Medulla oblongata (tissue), 1 donor: ENCODE results near the gene EMC1.
"Not testable (repeated sequence)": the region's sequence is repeated elsewhere in the genome, so short reads cannot be mapped to it uniquely, and the experiment has no call there.

ENCODE experiments used
- DNase-seq: peaks from one replicate; pipeline ENCODE4 v3.0.0-alpha.2; 2015; ENCODE audit errors: extremely low spot score

EMC1 gene

GRCh38 chr1:19216585-19216984 lies 34.7 kb downstream of the EMC1 start:
- not testable (repeated sequence) for DNase-seq

- no peak for DNase-seq
Observed at GRCh38 chr1:19213580-19213979, 37.7 kb downstream of the EMC1 start.

GRCh38 chr1:19212167-19212566 lies 39.2 kb downstream of the EMC1 start:
- no peak for DNase-seq

GRCh38 chr1:19210772-19211549 lies 40.4 kb downstream of the EMC1 start:
- peak; percentile 23 for DNase-seq

GRCh38 chr1:19209990-19210771 lies 41.1 kb downstream of the EMC1 start, which contains the start of gene UBR4:
TSS of gene UBR4 (minus strand) at chr1:19210266. CDS start at chr1:19210248, 18 bp downstream.
- DNase-seq: peak; percentile 95

GRCh38 chr1:19209439-19209989 lies 41.8 kb downstream of the EMC1 start:
- DNase-seq: peak; percentile 36

GRCh38 chr1:19208710-19209438 lies 42.5 kb downstream of the EMC1 start:
- DNase-seq: no peak

GRCh38 chr1:19206947-19207346 lies 44.4 kb downstream of the EMC1 start:
- DNase-seq: no peak

- DNase-seq: no peak
Observed at GRCh38 chr1:19205845-19206244, 45.5 kb downstream of the EMC1 start.

GRCh38 chr1:19205403-19205802 lies 45.9 kb downstream of the EMC1 start:
- no peak for DNase-seq

- no peak for DNase-seq
Observed at GRCh38 chr1:19204446-19205266, 46.7 kb downstream of the EMC1 start.

- DNase-seq: peak; percentile 48
Observed at GRCh38 chr1:19203440-19203839, 47.9 kb downstream of the EMC1 start.

GRCh38 chr1:19202396-19202795 lies 48.9 kb downstream of the EMC1 start:
- DNase-seq: no peak

GRCh38 chr1:19199969-19200604 lies 51.2 kb downstream of the EMC1 start:
- no peak for DNase-seq

GRCh38 chr1:19199329-19199968 lies 51.9 kb downstream of the EMC1 start:
- no peak for DNase-seq

GRCh38 chr1:19198820-19199219 lies 52.5 kb downstream of the EMC1 start:
- DNase-seq: no peak

GRCh38 chr1:19197845-19198244 lies 53.5 kb downstream of the EMC1 start:
- no peak for DNase-seq

GRCh38 chr1:19196331-19196730 lies 55.0 kb downstream of the EMC1 start:
- no peak for DNase-seq

- DNase-seq: no peak
Observed at GRCh38 chr1:19193004-19193403, 58.3 kb downstream of the EMC1 start.

GRCh38 chr1:19191811-19192210 lies 59.5 kb downstream of the EMC1 start:
- DNase-seq: no peak
